Astrocyte of the spinal cord (primary cell): ENCODE results near the gene ACTA1.

Experiments used
- DNase-seq: peaks from one replicate; pipeline ENCODE4 v3.0.0; 2011; ENCODE audit warnings: low read depth, low spot score
- H3K4me3 ChIP-seq: 2 replicates; pipeline ENCODE4 v1.5.1; 2011; ENCODE audit warnings: low read depth, mild to moderate bottlenecking, low read length, moderate library complexity
- in situ Hi-C: cut with HindIII; loops from 2 replicates; pipeline ENCODE4 v1.10.0; 2017; ENCODE audit warnings: low sequenced_read_pairs
- TF ChIP-seq, protein P1 (sequence below): IDR thresholded peaks from 2 replicates; pipeline ENCODE4 v1.5.1; 2012; ENCODE audit warnings: low read depth, mild to moderate bottlenecking, low read length, inconsistent platforms

The ACTA1 gene

GRCh38 chr1:229390130-229390529 is 43.8 kb downstream of the ACTA1 start:
- TF ChIP-seq, protein P1, sequence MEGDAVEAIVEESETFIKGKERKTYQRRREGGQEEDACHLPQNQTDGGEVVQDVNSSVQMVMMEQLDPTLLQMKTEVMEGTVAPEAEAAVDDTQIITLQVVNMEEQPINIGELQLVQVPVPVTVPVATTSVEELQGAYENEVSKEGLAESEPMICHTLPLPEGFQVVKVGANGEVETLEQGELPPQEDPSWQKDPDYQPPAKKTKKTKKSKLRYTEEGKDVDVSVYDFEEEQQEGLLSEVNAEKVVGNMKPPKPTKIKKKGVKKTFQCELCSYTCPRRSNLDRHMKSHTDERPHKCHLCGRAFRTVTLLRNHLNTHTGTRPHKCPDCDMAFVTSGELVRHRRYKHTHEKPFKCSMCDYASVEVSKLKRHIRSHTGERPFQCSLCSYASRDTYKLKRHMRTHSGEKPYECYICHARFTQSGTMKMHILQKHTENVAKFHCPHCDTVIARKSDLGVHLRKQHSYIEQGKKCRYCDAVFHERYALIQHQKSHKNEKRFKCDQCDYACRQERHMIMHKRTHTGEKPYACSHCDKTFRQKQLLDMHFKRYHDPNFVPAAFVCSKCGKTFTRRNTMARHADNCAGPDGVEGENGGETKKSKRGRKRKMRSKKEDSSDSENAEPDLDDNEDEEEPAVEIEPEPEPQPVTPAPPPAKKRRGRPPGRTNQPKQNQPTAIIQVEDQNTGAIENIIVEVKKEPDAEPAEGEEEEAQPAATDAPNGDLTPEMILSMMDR, result no peak
- no peak overlapping the region for H3K4me3 ChIP-seq
- no peak for DNase-seq
- in situ Hi-C loops, result no loop called here

- DNase-seq, result peak; percentile 34
- TF ChIP-seq, protein P1, result no peak
- H3K4me3 ChIP-seq, result no peak overlapping the region
- in situ Hi-C loops, result no loop called here
Measured at GRCh38 chr1:229388897-229389580, 44.9 kb downstream of the ACTA1 start.

DNA sequence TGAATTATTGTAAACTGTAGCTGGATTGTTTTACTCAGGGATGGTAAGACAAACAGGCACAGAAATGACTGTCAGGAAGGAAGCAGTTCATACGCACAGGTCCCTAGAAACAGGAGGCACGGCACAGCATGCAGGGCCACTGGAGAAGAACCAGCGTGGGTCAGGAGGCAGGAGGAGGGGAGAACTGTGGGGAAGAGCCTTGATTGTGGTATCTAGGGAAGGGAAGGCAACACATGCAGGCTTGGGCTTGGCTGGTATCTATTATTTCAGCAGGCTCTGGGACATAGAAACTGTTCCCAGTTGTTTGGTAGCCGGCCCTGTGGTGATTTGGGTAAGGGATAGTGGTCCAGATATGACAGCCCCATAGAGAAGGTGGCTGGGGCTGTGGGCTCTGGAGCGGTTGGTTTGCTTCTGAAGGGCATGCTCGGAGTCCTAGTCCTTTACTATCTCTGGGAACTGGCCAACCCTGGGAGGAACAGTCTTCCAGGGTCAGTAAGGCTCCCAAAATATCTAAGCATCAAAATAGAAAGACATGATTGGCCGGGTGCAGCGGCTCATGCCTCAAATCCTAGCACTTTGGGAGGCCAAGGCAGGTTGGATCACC is 47.9 kb downstream of the ACTA1 start:
- H3K4me3 ChIP-seq, result no peak overlapping the region
- no peak for DNase-seq
- TF ChIP-seq, protein P1, result no peak
- in situ Hi-C loops, result no loop called here

DNA sequence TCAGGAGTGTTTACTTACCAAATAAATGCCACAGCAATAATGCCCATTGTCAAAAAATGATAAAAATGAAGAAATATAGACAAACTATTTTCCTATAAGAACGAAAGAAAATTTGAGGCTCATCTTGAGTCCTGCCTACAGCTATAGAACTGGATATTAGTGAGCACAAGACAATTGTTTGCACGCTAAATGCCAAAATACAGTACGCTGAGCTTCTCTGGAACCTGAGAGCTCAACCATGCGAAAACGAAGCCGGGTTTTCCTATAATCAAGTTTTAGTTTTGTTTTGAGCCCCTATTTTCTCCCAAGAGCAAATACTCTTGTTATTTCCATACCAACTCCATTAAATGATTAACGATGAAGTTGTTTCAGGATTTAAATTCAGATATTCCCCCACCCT is 49.1 kb downstream of the ACTA1 start:
- H3K4me3 ChIP-seq, result no peak overlapping the region
- DNase-seq, result no peak
- TF ChIP-seq, protein P1, result no peak
- in situ Hi-C loops, result no loop called here

DNA sequence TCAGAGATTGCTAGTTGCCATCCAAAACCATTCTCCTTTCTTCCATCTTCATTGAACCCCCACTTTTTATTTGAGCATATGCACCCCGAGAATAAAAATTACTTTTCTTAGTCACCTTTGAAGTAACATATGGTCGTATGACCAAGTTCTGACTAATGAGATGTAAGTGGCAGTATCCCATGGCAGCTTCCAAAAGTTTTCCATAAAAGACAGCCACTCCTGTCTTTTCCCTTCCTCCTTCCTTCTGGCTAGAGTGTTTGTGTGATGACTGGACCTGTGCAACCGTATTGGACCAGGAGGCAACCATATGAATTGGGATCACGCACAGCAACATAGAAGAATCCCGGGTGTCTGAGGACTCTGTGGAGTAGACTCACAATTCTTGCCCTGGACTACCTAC is 49.9 kb downstream of the ACTA1 start:
- in situ Hi-C loops, result no loop called here
- DNase-seq, result no peak

GRCh38 chr1:229383188-229383587 is 50.7 kb downstream of the ACTA1 start:
- in situ Hi-C loops, result no loop called here
- H3K4me3 ChIP-seq, result no peak overlapping the region
- DNase-seq, result no peak

More for the DNA sequence above, 49.9 kb downstream of the ACTA1 start:
- TF ChIP-seq, protein P1, result no peak
- no peak overlapping the region for H3K4me3 ChIP-seq

More at GRCh38 chr1:229383188-229383587, 50.7 kb downstream of the ACTA1 start:
- TF ChIP-seq, protein P1, result no peak
